Measurements from ENCODE around the gene C4B. TPM values are rescaled to one million over a fixed set of nuclear protein-coding genes. Genes with fewer than 3 reads are reported as not detected.

The C4B gene
- total RNA-seq, 1 donor from 2014 or later, result 9.2 TPM

DNA sequence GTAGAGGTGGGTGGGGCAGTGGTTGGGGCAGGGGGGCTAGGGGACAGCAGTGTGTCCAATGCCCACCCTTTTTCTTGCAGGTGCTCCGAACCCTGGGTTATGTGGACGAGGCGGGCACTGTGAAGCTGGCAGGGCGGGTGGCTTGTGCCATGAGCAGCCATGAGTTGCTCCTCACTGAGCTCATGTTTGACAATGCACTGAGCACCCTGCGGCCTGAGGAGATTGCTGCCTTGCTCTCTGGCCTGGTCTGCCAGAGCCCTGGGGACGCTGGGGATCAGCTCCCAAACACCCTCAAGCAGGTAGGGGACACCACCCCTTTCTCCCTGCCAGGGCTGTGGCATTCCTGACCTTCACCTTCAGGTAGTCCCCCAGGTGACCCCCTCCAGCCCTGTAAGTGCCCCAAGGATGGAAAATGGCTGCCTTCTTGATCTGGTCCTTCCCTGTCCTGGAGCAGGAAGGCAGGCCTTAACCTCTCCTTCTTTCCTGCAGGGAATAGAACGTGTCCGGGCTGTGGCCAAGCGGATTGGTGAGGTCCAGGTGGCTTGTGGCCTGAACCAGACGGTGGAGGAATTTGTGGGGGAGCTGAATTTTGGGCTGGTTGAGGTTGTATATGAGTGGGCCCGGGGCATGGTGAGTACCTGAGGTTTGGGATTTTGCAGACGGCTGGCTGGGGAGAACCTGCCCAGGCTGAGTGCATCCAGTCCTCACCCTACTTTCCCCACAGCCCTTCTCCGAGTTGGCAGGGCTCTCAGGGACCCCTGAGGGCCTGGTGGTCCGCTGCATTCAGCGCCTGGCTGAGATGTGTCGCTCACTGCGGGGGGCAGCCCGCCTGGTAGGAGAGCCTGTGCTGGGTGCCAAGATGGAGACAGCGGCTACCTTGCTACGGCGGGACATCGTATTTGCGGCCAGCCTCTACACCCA lies 45.5 kb upstream of the C4B start:
- Mint-ChIP-seq H3K4me1 (ENCODE audit: unreplicated experiment) (peaks cover 16% of the 10 kb centered on the region), H3K4me3 (peak overlapping the region; percentile 80)

DNA sequence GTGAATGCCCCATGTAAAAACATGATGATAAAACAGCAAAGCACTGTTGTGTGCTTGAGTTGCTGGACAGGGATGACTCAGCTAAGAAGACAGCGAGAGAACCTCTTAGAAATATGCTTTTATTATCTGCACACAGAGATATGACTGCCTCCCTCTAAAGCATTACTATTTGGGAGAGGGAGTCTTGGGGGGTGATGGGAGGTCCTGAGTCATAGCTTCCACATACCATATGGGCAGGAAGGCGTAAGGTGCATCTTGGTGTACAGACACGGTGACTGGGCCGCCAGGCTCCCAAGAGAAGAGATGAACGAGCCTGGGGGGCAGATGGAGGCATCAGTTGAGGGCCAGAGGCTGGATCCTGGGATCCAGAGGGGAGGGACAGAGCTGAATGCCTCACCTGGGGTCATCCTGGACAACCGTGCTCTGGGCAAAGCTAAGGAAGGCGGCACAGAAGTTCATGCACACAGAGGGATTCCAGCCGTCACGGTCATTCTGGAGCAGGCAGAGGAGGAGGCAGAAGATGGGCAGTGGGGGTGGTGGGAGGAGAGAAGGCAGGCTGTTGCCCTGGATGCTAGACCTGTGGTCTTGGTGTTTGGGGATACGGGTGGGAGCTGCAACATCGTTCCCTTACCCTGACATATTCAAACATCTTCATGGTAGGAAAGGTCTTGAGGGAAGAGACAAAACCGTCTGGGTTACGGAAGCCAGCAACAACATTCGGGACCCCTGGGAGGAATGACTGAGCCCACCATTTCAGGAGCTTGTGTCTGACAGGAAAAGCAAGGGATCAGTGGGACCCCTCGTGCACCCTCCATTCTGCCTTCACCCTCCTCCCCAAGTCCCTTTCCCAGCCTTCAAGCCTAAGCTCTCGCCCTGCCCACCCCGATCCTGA lies 44.6 kb upstream of the C4B start:
- Mint-ChIP-seq H3K36me3 (peaks cover 18% of the 10 kb centered on the region), H3K4me3 (peak overlapping the region; percentile 80), H3K27ac (peak overlapping the region; percentile 100), H3K4me1 (ENCODE audit: unreplicated experiment) (peaks cover 16% of the 10 kb centered on the region), H3K27me3 (no peaks in the 10 kb centered on the region), H3K9me3 (no peaks in the 10 kb centered on the region)
- TF ChIP-seq, protein P1, sequence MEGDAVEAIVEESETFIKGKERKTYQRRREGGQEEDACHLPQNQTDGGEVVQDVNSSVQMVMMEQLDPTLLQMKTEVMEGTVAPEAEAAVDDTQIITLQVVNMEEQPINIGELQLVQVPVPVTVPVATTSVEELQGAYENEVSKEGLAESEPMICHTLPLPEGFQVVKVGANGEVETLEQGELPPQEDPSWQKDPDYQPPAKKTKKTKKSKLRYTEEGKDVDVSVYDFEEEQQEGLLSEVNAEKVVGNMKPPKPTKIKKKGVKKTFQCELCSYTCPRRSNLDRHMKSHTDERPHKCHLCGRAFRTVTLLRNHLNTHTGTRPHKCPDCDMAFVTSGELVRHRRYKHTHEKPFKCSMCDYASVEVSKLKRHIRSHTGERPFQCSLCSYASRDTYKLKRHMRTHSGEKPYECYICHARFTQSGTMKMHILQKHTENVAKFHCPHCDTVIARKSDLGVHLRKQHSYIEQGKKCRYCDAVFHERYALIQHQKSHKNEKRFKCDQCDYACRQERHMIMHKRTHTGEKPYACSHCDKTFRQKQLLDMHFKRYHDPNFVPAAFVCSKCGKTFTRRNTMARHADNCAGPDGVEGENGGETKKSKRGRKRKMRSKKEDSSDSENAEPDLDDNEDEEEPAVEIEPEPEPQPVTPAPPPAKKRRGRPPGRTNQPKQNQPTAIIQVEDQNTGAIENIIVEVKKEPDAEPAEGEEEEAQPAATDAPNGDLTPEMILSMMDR (conservative IDR thresholded peaks at IDR 0.05), result no peak
- DNase-seq (ENCODE audit: extremely low spot score, unreplicated experiment), result no peak

More for the DNA sequence above, 45.5 kb upstream of the C4B start:
- Mint-ChIP-seq H3K27ac (peak overlapping the region; percentile 100), H3K36me3 (peaks cover 14% of the 10 kb centered on the region), H3K9me3 (no peaks in the 10 kb centered on the region), H3K27me3 (no peaks in the 10 kb centered on the region)
- TF ChIP-seq, protein P1 (conservative IDR thresholded peaks at IDR 0.05), result no peak
- no peak for DNase-seq (ENCODE audit: extremely low spot score, unreplicated experiment)

DNA sequence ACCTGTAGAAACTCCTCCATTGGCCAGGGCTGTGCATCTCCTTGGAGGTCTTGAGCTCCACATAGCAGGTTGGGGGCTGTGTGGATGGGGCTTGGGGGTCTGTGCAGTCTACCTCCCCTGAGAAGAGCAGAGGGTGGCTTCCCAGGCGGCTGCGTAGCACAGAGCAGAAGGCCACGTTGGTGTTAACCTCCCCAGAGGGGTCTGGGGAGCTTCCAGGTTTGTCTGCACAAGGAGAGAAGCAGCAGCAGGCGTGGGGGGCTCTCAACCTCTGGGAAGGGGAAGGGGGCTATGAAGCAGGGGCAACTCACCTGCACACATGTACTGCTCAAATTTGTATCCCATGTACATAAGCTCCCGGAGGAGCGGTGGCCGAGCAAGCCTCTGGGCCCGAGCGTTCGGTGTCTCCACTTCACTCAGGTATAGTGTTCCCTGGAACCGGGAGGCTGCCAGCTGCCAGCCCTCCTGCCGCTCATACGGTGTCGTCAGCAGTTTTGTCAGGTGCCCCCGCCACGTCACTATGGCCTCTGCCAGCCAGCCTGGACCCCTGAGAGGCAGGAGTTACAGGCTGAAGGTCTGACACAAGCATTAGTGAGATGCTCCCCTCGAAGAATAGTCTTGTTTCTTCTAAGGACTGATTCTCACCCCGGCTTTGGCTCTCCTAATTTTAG lies 43.9 kb upstream of the C4B start:
- H3K27ac Mint-ChIP-seq, result peak overlapping the region; percentile 100
- H3K27me3 Mint-ChIP-seq, result no peaks in the 10 kb centered on the region
- no peaks in the 10 kb centered on the region for H3K9me3 Mint-ChIP-seq
- TF ChIP-seq, protein P1 (conservative IDR thresholded peaks at IDR 0.05), result no peak
- H3K36me3 Mint-ChIP-seq, result peaks cover 18% of the 10 kb centered on the region
- no peak for DNase-seq (ENCODE audit: extremely low spot score, unreplicated experiment)
- peaks cover 16% of the 10 kb centered on the region for H3K4me1 Mint-ChIP-seq (ENCODE audit: unreplicated experiment)
- H3K4me3 Mint-ChIP-seq, result peak overlapping the region; percentile 98

DNA sequence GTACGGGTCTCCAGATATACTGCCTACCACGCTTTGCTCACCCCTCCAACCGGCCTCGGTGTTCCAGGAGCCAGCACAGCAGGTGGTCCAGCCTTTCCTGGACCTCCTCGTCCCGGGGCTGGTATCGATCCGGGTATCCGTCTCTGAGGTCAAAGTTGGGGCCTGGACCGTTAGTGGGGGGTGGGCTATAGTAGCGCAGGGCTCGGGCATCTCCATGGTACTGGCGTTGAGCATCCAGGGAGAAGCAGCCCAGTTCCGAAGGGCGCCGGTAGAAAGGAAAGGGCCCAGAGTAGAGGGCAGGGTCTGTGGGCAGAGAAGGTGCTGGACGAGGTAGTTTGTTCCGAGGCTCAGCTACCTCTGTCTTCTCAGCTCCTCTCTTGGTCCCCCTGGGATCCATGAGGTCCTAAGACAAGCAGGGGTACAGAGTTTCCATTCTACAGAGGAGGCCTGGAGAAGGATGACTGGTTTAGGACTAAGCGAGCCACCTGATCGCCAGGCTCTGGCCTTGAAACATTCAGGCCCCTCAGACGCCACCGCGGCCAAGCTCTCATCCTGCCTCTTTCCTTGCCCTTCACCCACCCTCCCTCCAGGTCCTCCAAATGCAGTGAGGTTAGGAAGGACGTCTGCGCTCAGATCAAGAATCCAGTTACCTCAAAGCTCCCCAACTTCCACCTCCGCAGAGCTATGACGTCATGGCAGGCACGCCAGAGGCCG lies 43.2 kb upstream of the C4B start:
- Mint-ChIP-seq H3K4me1 (ENCODE audit: unreplicated experiment) (peaks cover 16% of the 10 kb centered on the region), H3K27me3 (no peaks in the 10 kb centered on the region), H3K27ac (peak overlapping the region; percentile 100), H3K4me3 (peak overlapping the region; percentile 98), H3K36me3 (peaks cover 18% of the 10 kb centered on the region), H3K9me3 (no peaks in the 10 kb centered on the region)
- TF ChIP-seq, protein P1 (conservative IDR thresholded peaks at IDR 0.05), result no peak
- DNase-seq (ENCODE audit: extremely low spot score, unreplicated experiment), result no peak
